ENCODE measurements around the gene LHB. TPM values are rescaled to one million over a fixed set of nuclear protein-coding genes. Genes with fewer than 3 reads are reported as not detected.
A peak's percentile ranks its signal among the peaks of the same experiment; 100 is the strongest.

The LHB gene
- total RNA-seq, 2 experiments from 2014 or later = 1.1 TPM; not detected in 1

DNA sequence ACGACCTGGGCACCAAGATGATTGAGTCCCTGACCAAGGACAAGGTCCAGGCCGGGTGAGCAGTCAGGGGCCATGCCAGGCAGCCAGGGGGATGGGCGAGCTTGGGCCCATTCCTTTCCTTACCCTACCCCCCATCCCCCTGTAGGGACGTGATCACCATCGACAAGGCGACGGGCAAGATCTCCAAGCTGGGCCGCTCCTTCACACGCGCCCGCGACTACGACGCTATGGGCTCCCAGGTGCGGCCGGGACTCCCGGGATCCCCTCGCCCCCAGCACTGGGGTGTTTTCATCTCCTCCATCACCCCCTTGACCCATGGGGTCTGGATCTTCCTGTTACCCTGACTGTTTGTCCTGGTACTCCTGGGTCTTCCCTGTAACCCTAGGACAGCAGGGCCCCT is 7.1 kb downstream of the LHB start:
- no peaks in the 10 kb centered on the region for H4K20me1 ChIP-seq (ENCODE audit: insufficient read depth, low read length)
- ChIA-PET POLR2A (interaction anchor here (0.7 kb wide), 1 partner anchor 46 kb away, joined by 4 read pairs; no protein-coding TSS in a partner anchor), CTCF (ENCODE audit: unreplicated experiment) (no interaction called here)
- intact Hi-C loops (cut with micrococcal nuclease; ENCODE audit: unreplicated experiment) = no loop called here
- no peak overlapping the region for H2AFZ ChIP-seq (ENCODE audit: low read length)
- peaks cover 82% of the 10 kb centered on the region for H3K36me3 ChIP-seq (ENCODE audit: insufficient read depth, low read length)
- H3K27ac ChIP-seq (ENCODE audit: low read depth, low read length, poor library complexity, severe bottlenecking) = no peak overlapping the region
- BruUV-seq (replicated peaks) = no TSS peak
- no peak overlapping the region for H3K4me2 ChIP-seq (ENCODE audit: low read length)
- no peak for TF ChIP-seq EZH2phosphoT487 (IDR thresholded peaks at IDR 0.05; ENCODE audit: borderline replicate concordance, low read depth, low read length)
- TF ChIP-seq, protein P1, sequence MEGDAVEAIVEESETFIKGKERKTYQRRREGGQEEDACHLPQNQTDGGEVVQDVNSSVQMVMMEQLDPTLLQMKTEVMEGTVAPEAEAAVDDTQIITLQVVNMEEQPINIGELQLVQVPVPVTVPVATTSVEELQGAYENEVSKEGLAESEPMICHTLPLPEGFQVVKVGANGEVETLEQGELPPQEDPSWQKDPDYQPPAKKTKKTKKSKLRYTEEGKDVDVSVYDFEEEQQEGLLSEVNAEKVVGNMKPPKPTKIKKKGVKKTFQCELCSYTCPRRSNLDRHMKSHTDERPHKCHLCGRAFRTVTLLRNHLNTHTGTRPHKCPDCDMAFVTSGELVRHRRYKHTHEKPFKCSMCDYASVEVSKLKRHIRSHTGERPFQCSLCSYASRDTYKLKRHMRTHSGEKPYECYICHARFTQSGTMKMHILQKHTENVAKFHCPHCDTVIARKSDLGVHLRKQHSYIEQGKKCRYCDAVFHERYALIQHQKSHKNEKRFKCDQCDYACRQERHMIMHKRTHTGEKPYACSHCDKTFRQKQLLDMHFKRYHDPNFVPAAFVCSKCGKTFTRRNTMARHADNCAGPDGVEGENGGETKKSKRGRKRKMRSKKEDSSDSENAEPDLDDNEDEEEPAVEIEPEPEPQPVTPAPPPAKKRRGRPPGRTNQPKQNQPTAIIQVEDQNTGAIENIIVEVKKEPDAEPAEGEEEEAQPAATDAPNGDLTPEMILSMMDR (conservative IDR thresholded peaks at IDR 0.05; ENCODE audit: low read length) = no peak
- no peak for DNase-seq (ENCODE audit: low spot score)
- H3K4me3 ChIP-seq (ENCODE audit: low read depth, low read length, poor library complexity, severe bottlenecking) = no peak overlapping the region
- H3K9me3 ChIP-seq (ENCODE audit: low read length) = no peaks in the 10 kb centered on the region
- H3K4me1 ChIP-seq (ENCODE audit: insufficient read depth, low read length, poor library complexity, severe bottlenecking) = no peaks in the 10 kb centered on the region
- no peaks in the 10 kb centered on the region for H3K79me2 ChIP-seq (ENCODE audit: insufficient read depth, low read depth, low read length)
- no peaks in the 10 kb centered on the region for H3K9me2 ChIP-seq (ENCODE audit: insufficient read depth, low read length)

DNA sequence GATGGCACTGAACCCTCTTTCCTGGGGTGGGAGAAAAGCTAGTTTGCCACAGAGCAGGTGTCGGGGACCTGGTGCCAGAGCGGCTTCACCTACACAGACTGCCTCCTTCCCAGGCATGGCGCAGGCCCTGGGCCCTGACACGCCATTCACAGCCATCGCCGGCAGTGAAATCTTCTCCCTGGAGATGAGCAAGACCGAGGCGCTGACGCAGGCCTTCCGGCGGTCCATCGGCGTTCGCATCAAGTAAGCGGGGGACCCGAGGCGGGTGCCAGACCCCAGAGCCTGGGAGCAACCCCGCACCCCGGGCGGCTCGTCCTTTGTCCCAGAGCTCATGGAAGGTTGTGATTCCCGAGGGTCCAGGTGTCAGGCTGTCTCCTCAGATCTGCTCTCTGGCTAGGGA is 10.0 kb downstream of the LHB start:
- no peak overlapping the region for H3K27ac ChIP-seq (ENCODE audit: low read depth, low read length, poor library complexity, severe bottlenecking)
- no peak for DNase-seq (ENCODE audit: low spot score)
- H3K4me2 ChIP-seq (ENCODE audit: low read length) = no peak overlapping the region
- BruUV-seq (replicated peaks) = no TSS peak
- no peaks in the 10 kb centered on the region for H4K20me1 ChIP-seq (ENCODE audit: insufficient read depth, low read length)
- no peaks in the 10 kb centered on the region for H3K79me2 ChIP-seq (ENCODE audit: insufficient read depth, low read depth, low read length)
- POLR2A ChIA-PET = no interaction called here
- no peaks in the 10 kb centered on the region for H3K4me1 ChIP-seq (ENCODE audit: insufficient read depth, low read length, poor library complexity, severe bottlenecking)
- peaks cover 85% of the 10 kb centered on the region for H3K36me3 ChIP-seq (ENCODE audit: insufficient read depth, low read length)
- TF ChIP-seq, protein P1 (conservative IDR thresholded peaks at IDR 0.05; ENCODE audit: low read length) = no peak
- no peak for TF ChIP-seq EZH2phosphoT487 (IDR thresholded peaks at IDR 0.05; ENCODE audit: borderline replicate concordance, low read depth, low read length)
- CTCF ChIA-PET (ENCODE audit: unreplicated experiment) = no interaction called here
- no peaks in the 10 kb centered on the region for H3K9me2 ChIP-seq (ENCODE audit: insufficient read depth, low read length)
- no peaks in the 10 kb centered on the region for H3K9me3 ChIP-seq (ENCODE audit: low read length)
- no peak overlapping the region for H3K4me3 ChIP-seq (ENCODE audit: low read depth, low read length, poor library complexity, severe bottlenecking)
- no peak overlapping the region for H2AFZ ChIP-seq (ENCODE audit: low read length)
- intact Hi-C loops (cut with micrococcal nuclease; ENCODE audit: unreplicated experiment) = no loop called here

DNA sequence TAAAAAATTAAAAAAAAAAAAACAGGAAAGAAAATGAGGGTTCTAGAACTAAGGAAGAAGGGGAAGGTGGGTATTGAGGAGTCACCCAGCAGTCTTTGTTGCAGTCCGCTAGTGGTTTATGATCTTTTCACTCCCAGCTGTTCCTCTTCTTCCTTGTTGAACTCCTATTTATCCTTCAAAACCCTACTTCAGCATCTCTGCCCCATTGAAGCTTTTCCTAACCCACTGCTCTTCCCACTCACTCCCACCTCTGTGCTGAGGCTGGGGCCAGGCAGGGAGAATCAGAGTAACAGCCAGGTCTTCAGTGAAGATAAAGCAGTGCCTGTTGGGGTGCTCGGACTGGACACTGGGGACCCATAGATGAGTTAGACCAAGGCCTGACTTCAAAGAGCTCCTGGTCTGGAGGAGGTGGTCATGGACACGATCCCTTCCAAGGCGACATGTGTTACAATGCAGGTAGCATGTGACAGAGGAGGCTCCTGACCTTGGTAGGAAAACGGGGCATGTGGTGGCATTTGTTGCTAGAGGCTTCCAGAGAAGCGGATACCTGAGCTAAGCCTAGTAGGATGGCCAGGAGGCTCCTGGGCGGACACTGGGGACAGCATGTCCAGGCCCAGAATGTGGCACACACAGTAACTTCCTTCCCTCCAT is 11.8 kb downstream of the LHB start:
- H3K36me3 ChIP-seq (ENCODE audit: insufficient read depth, low read length) = peaks cover 81% of the 10 kb centered on the region
- ChIA-PET CTCF (ENCODE audit: unreplicated experiment) (no interaction called here), POLR2A (interaction anchor here (0.5 kb wide), 1 partner anchor 298 kb away, joined by 3 read pairs; no protein-coding TSS in a partner anchor)
- H3K4me2 ChIP-seq (ENCODE audit: low read length) = no peak overlapping the region
- intact Hi-C loops (cut with micrococcal nuclease; ENCODE audit: unreplicated experiment) = no loop called here
- H2AFZ ChIP-seq (ENCODE audit: low read length) = no peak overlapping the region
- DNase-seq (ENCODE audit: low spot score) = no peak
- H3K4me1 ChIP-seq (ENCODE audit: insufficient read depth, low read length, poor library complexity, severe bottlenecking) = no peaks in the 10 kb centered on the region
- no peaks in the 10 kb centered on the region for H3K79me2 ChIP-seq (ENCODE audit: insufficient read depth, low read depth, low read length)
- no peaks in the 10 kb centered on the region for H3K9me3 ChIP-seq (ENCODE audit: low read length)
- TF ChIP-seq EZH2phosphoT487 (IDR thresholded peaks at IDR 0.05; ENCODE audit: borderline replicate concordance, low read depth, low read length) = no peak
- TF ChIP-seq, protein P1 (conservative IDR thresholded peaks at IDR 0.05; ENCODE audit: low read length) = no peak
- H3K9me2 ChIP-seq (ENCODE audit: insufficient read depth, low read length) = no peaks in the 10 kb centered on the region
- no peaks in the 10 kb centered on the region for H4K20me1 ChIP-seq (ENCODE audit: insufficient read depth, low read length)
- TSS peak; percentile 43 for BruUV-seq (replicated peaks)
- no peak overlapping the region for H3K27ac ChIP-seq (ENCODE audit: low read depth, low read length, poor library complexity, severe bottlenecking)
- H3K4me3 ChIP-seq (ENCODE audit: low read depth, low read length, poor library complexity, severe bottlenecking) = no peak overlapping the region
